Measurements from ENCODE around the gene SLIRP.

SLIRP gene

DNA sequence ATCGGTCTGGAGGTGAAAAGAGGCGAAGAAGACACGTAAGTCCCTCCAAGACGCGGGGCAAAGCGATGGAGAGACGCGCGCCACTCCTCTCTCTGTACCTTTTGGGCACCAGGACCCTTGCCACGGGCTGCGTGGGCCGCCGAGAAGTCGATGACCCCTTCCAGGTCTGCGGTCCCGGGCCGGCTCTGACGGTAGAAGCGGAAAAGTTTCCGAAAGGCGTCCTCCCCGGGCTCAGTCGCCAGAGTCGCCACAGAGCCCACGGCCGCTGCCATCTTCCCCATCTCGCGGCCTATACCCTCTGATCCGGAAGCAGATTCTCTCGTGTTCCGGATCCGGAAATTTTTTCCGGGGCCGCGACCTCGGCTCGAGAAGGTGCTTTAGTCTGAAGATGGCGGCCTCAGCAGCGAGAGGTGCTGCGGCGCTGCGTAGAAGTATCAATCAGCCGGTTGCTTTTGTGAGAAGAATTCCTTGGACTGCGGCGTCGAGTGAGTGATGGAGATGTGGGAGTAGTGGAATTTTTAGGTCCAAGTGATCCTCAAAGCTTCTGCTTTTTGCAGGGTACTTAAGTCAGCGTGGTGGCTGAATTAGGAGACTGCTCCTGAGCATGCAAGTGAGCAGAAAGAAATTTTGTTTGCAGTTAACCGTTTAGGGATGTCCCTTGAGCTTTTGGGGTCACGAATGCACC lies at the start of gene SLIRP, which contains the start of gene ALKBH1 (continued):
- TF ChIP-seq KLF10 (tag by site-specific recombination; IDR thresholded peaks at IDR 0.05) (no peak), FEZF1 (tag by site-specific recombination; IDR thresholded peaks at IDR 0.05) (no peak), ZNF624 (tag by site-specific recombination; IDR thresholded peaks at IDR 0.05) (no peak), ZNF785 (tag by site-specific recombination; IDR thresholded peaks at IDR 0.05) (no peak), ZNF677 (tag by site-specific recombination; IDR thresholded peaks at IDR 0.05) (no peak), ZNF223 (tag by site-specific recombination; IDR thresholded peaks at IDR 0.05) (no peak), ZNF560 (tag by site-specific recombination; IDR thresholded peaks at IDR 0.05; ENCODE audit: borderline replicate concordance) (no peak), ZNF514 (tag by site-specific recombination; IDR thresholded peaks at IDR 0.05) (no peak), ZNF24 (tag by site-specific recombination; IDR thresholded peaks at IDR 0.05) (no peak), ZNF138 (tag by site-specific recombination; IDR thresholded peaks at IDR 0.05; ENCODE audit: borderline replicate concordance) (no peak), ZNF266 (tag by site-specific recombination; IDR thresholded peaks at IDR 0.05; ENCODE audit: low read depth) (no peak), ZNF140 (tag by site-specific recombination; IDR thresholded peaks at IDR 0.05) (no peak), GFI1B (tag by site-specific recombination; IDR thresholded peaks at IDR 0.05) (no peak), ZXDB (tag by site-specific recombination; IDR thresholded peaks at IDR 0.05) (peak; percentile 51; the same call in 1 of the 2 replicates), ZNF366 (tag by site-specific recombination; conservative IDR thresholded peaks at IDR 0.05) (no peak), YY2 (tag by site-specific recombination; IDR thresholded peaks at IDR 0.05) (peak; percentile 93), ZNF610 (tag by site-specific recombination; IDR thresholded peaks at IDR 0.05; ENCODE audit: borderline replicate concordance) (no peak), ZNF658 (tag by site-specific recombination; IDR thresholded peaks at IDR 0.05) (no peak), SP2 (tag by site-specific recombination; IDR thresholded peaks at IDR 0.05) (peak; percentile 68), ZNF791 (tag by site-specific recombination; IDR thresholded peaks at IDR 0.05) (no peak), ZNF394 (tag by site-specific recombination; IDR thresholded peaks at IDR 0.05; ENCODE audit: borderline replicate concordance) (no peak), OVOL3 (tag by site-specific recombination; IDR thresholded peaks at IDR 0.05) (no peak), ZNF549 (tag by site-specific recombination; IDR thresholded peaks at IDR 0.05) (no peak)
- TF ChIP-seq, protein P1, sequence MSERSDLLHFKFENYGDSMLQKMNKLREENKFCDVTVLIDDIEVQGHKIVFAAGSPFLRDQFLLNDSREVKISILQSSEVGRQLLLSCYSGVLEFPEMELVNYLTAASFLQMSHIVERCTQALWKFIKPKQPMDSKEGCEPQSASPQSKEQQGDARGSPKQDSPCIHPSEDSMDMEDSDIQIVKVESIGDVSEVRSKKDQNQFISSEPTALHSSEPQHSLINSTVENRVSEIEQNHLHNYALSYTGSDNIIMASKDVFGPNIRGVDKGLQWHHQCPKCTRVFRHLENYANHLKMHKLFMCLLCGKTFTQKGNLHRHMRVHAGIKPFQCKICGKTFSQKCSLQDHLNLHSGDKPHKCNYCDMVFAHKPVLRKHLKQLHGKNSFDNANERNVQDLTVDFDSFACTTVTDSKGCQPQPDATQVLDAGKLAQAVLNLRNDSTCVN (tag by site-specific recombination; optimal IDR thresholded peaks at IDR 0.05): peak; percentile 27
- TF ChIP-seq, protein P2, sequence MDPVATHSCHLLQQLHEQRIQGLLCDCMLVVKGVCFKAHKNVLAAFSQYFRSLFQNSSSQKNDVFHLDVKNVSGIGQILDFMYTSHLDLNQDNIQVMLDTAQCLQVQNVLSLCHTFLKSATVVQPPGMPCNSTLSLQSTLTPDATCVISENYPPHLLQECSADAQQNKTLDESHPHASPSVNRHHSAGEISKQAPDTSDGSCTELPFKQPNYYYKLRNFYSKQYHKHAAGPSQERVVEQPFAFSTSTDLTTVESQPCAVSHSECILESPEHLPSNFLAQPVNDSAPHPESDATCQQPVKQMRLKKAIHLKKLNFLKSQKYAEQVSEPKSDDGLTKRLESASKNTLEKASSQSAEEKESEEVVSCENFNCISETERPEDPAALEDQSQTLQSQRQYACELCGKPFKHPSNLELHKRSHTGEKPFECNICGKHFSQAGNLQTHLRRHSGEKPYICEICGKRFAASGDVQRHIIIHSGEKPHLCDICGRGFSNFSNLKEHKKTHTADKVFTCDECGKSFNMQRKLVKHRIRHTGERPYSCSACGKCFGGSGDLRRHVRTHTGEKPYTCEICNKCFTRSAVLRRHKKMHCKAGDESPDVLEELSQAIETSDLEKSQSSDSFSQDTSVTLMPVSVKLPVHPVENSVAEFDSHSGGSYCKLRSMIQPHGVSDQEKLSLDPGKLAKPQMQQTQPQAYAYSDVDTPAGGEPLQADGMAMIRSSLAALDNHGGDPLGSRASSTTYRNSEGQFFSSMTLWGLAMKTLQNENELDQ (tag by site-specific recombination; IDR thresholded peaks at IDR 0.05; ENCODE audit: low read depth): no peak
- TF ChIP-seq, protein P3, sequence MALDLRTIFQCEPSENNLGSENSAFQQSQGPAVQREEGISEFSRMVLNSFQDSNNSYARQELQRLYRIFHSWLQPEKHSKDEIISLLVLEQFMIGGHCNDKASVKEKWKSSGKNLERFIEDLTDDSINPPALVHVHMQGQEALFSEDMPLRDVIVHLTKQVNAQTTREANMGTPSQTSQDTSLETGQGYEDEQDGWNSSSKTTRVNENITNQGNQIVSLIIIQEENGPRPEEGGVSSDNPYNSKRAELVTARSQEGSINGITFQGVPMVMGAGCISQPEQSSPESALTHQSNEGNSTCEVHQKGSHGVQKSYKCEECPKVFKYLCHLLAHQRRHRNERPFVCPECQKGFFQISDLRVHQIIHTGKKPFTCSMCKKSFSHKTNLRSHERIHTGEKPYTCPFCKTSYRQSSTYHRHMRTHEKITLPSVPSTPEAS (tag by site-specific recombination; IDR thresholded peaks at IDR 0.05): no peak
- TF ChIP-seq, protein P4, sequence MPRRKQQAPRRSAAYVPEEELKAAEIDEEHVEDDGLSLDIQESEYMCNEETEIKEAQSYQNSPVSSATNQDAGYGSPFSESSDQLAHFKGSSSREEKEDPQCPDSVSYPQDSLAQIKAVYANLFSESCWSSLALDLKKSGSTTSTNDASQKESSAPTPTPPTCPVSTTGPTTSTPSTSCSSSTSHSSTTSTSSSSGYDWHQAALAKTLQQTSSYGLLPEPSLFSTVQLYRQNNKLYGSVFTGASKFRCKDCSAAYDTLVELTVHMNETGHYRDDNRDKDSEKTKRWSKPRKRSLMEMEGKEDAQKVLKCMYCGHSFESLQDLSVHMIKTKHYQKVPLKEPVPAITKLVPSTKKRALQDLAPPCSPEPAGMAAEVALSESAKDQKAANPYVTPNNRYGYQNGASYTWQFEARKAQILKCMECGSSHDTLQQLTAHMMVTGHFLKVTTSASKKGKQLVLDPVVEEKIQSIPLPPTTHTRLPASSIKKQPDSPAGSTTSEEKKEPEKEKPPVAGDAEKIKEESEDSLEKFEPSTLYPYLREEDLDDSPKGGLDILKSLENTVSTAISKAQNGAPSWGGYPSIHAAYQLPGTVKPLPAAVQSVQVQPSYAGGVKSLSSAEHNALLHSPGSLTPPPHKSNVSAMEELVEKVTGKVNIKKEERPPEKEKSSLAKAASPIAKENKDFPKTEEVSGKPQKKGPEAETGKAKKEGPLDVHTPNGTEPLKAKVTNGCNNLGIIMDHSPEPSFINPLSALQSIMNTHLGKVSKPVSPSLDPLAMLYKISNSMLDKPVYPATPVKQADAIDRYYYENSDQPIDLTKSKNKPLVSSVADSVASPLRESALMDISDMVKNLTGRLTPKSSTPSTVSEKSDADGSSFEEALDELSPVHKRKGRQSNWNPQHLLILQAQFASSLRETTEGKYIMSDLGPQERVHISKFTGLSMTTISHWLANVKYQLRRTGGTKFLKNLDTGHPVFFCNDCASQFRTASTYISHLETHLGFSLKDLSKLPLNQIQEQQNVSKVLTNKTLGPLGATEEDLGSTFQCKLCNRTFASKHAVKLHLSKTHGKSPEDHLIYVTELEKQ (tag by site-specific recombination; IDR thresholded peaks at IDR 0.05; ENCODE audit: borderline replicate concordance): no peak
- TF ChIP-seq, protein P5, sequence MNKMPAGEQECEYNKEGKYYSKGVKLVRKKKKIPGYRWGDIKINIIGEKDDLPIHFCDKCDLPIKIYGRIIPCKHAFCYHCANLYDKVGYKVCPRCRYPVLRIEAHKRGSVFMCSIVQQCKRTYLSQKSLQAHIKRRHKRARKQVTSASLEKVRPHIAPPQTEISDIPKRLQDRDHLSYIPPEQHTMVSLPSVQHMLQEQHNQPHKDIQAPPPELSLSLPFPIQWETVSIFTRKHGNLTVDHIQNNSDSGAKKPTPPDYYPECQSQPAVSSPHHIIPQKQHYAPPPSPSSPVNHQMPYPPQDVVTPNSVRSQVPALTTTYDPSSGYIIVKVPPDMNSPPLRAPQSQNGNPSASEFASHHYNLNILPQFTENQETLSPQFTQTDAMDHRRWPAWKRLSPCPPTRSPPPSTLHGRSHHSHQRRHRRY (tag by site-specific recombination; IDR thresholded peaks at IDR 0.05): no peak

Measured in HEK293 (cell line).